Stomach (tissue), 4 donors: ENCODE results near the gene FANCC.

Source experiments
- EP300 ChIP-seq: sonication (generic); formaldehyde crosslinking; IDR thresholded peaks from one replicate; pipeline ENCODE4 v1.6.1; 2017; ENCODE audit warnings: antibody characterized with exemption
- POLR2A ChIP-seq, 4 donors: fragments of 450-650 bp; IDR thresholded peaks; one replicate each; pipeline ENCODE4 v1.6.1; 2016; ENCODE audit warnings: antibody characterized with exemption in 4 of 4, control low read depth in 2 of 4, mild to moderate bottlenecking in 1 of 4, moderate library complexity in 1 of 4
- TF ChIP-seq, protein P1 (sequence below), 7 experiments: fragments of 450-650 bp in 4 of 7; fragments of 200-600 bp in 3 of 7; sonication (generic) in 3 of 7; IDR thresholded peaks; one replicate each; pipeline ENCODE4 v1.5.1; 2016 to 2019; ENCODE audit warnings: antibody characterized with exemption in 7 of 7, control low read depth in 2 of 7, mild to moderate bottlenecking in 1 of 7

DNA sequence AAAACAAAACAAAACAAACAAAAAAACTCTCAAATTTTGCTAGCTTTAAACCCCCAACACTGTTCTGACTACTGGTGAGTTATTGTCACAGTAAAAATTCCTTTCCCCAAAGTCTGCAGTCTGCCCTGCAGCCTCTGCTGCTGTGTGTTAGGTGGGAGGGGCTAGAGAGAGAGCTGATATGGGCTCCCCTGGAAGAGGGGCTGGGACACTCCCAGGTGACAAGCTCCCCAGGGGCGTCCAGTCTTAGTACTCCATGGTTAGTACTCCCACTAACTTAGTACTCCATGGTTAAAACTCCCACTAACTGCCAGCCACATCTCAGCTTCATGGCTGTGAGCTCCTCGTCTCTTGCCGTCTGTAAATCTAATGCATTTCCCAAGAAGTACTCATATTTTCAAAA lies 191.9 kb downstream of the FANCC start:
- TF ChIP-seq EP300 (no peak), POLR2A (IDR thresholded peaks at IDR 0.05) (no peak)
- TF ChIP-seq, protein P1, sequence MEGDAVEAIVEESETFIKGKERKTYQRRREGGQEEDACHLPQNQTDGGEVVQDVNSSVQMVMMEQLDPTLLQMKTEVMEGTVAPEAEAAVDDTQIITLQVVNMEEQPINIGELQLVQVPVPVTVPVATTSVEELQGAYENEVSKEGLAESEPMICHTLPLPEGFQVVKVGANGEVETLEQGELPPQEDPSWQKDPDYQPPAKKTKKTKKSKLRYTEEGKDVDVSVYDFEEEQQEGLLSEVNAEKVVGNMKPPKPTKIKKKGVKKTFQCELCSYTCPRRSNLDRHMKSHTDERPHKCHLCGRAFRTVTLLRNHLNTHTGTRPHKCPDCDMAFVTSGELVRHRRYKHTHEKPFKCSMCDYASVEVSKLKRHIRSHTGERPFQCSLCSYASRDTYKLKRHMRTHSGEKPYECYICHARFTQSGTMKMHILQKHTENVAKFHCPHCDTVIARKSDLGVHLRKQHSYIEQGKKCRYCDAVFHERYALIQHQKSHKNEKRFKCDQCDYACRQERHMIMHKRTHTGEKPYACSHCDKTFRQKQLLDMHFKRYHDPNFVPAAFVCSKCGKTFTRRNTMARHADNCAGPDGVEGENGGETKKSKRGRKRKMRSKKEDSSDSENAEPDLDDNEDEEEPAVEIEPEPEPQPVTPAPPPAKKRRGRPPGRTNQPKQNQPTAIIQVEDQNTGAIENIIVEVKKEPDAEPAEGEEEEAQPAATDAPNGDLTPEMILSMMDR (IDR thresholded peaks at IDR 0.05), result no peak
